ENCODE measurements around the gene TCERG1L.

The TCERG1L gene

DNA sequence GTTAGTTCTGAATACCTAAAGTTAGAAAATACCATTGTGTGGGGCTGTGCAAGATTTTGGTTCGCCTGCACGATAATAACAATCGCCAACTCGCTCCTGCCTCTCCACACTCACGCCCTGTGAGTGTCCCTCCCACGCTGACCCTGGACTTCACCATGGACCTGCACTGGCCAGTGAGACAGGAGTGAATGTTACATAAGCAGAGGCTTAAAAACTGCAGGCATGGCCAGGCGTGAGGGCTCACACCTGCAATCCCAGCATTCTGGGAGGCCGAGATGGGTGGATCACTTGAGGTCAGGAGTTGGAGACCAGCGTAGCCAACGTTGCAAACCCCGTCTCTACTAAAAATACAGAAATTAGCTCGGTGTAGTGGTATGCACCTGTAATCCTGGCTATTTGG lies 68.4 kb downstream of the TCERG1L start:
- Histone ChIP-seq H2AK5ac (ENCODE audit: low read length, severe bottlenecking) (no peak overlapping the region), H2BK5ac (ENCODE audit: low read depth, low read length, poor library complexity, severe bottlenecking) (no peak overlapping the region), H3K23ac (ENCODE audit: low read length in 2 of 2) (no peak overlapping the region), H3K36me3 (ENCODE audit: control insufficient read depth in 1 of 2, insufficient read depth in 2 of 2, low read depth in 1 of 2, low read length in 2 of 2) (peaks cover 0 to 3% of the 10 kb centered on the region in 2 experiments), H3K18ac (ENCODE audit: low read depth in 1 of 2, low read length in 2 of 2) (no peak overlapping the region), H2AFZ (ENCODE audit: low read depth, low read length) (no peak overlapping the region), H3K27ac (ENCODE audit: low read length, poor library complexity, severe bottlenecking) (no peak overlapping the region), H3K14ac (ENCODE audit: low read length in 2 of 2) (no peak overlapping the region), H3K4ac (ENCODE audit: low read depth in 1 of 2, low read length in 2 of 2) (no peak overlapping the region), H2BK120ac (ENCODE audit: low read depth, low read length) (no peak overlapping the region), H4K91ac (ENCODE audit: low read length) (no peak overlapping the region), H3K9ac (ENCODE audit: low read length) (no peak overlapping the region), H3K4me1 (ENCODE audit: control insufficient read depth, insufficient read depth, low read depth, low read length) (no peaks in the 10 kb centered on the region), H3K4me3 (ENCODE audit: insufficient read depth in 1 of 2, low read depth in 1 of 2, low read length in 2 of 2) (no peak overlapping the region), H2BK15ac (ENCODE audit: low read depth, poor library complexity, severe bottlenecking) (no peak overlapping the region), H3K4me2 (ENCODE audit: low read length, poor library complexity, severe bottlenecking) (no peak overlapping the region), H3K9me3 (ENCODE audit: control insufficient read depth, low read length) (no peaks in the 10 kb centered on the region), H4K8ac (ENCODE audit: low read length) (no peak overlapping the region), H3K79me1 (replicated peaks; ENCODE audit: low read length, poor library complexity, severe bottlenecking) (no peaks in the 10 kb centered on the region), H3K27me3 (ENCODE audit: control insufficient read depth in 1 of 2, insufficient read depth in 1 of 2, low read length in 2 of 2) (no peaks in the 10 kb centered on the region), H2BK12ac (ENCODE audit: low read length in 2 of 2) (no peak overlapping the region)
- no peak for DNase-seq
- WGBS: 86% methylated on average over 11 of the region's 12 CpGs

GRCh38 chr10:131242007-131242406 lies 69.5 kb downstream of the TCERG1L start:
- no peak overlapping the region for H4K91ac ChIP-seq (ENCODE audit: low read length)
- H3K18ac ChIP-seq (ENCODE audit: low read depth in 1 of 2, low read length in 2 of 2): no peak overlapping the region
- 32% methylated on average over 8 of the region's 8 CpGs for WGBS
- H2BK120ac ChIP-seq (ENCODE audit: low read depth, low read length): no peak overlapping the region
- no peaks in the 10 kb centered on the region for H3K9me3 ChIP-seq (ENCODE audit: control insufficient read depth, low read length)
- H3K36me3 ChIP-seq (ENCODE audit: control insufficient read depth in 1 of 2, insufficient read depth in 2 of 2, low read depth in 1 of 2, low read length in 2 of 2): peaks cover 0 to 3% of the 10 kb centered on the region in 2 experiments
- H3K79me1 ChIP-seq (replicated peaks; ENCODE audit: low read length, poor library complexity, severe bottlenecking): no peaks in the 10 kb centered on the region
- no peak for DNase-seq
- H3K4ac ChIP-seq (ENCODE audit: low read depth in 1 of 2, low read length in 2 of 2): no peak overlapping the region
- no peak overlapping the region for H2AFZ ChIP-seq (ENCODE audit: low read depth, low read length)
- no peak overlapping the region for H3K4me2 ChIP-seq (ENCODE audit: low read length, poor library complexity, severe bottlenecking)
- no peak overlapping the region for H3K9ac ChIP-seq (ENCODE audit: low read length)
- no peak overlapping the region for H2AK5ac ChIP-seq (ENCODE audit: low read length, severe bottlenecking)
- H2BK12ac ChIP-seq (ENCODE audit: low read length in 2 of 2): no peak overlapping the region
- no peak overlapping the region for H2BK5ac ChIP-seq (ENCODE audit: low read depth, low read length, poor library complexity, severe bottlenecking)
- H3K4me1 ChIP-seq (ENCODE audit: control insufficient read depth, insufficient read depth, low read depth, low read length): no peaks in the 10 kb centered on the region
- no peak overlapping the region for H3K27ac ChIP-seq (ENCODE audit: low read length, poor library complexity, severe bottlenecking)
- no peak overlapping the region for H4K8ac ChIP-seq (ENCODE audit: low read length)
- H2BK15ac ChIP-seq (ENCODE audit: low read depth, poor library complexity, severe bottlenecking): no peak overlapping the region
- no peak overlapping the region for H3K4me3 ChIP-seq (ENCODE audit: insufficient read depth in 1 of 2, low read depth in 1 of 2, low read length in 2 of 2)
- H3K14ac ChIP-seq (ENCODE audit: low read length in 2 of 2): no peak overlapping the region
- no peak overlapping the region for H3K23ac ChIP-seq (ENCODE audit: low read length in 2 of 2)
- no peaks in the 10 kb centered on the region for H3K27me3 ChIP-seq (ENCODE audit: control insufficient read depth in 1 of 2, insufficient read depth in 1 of 2, low read length in 2 of 2)

DNA sequence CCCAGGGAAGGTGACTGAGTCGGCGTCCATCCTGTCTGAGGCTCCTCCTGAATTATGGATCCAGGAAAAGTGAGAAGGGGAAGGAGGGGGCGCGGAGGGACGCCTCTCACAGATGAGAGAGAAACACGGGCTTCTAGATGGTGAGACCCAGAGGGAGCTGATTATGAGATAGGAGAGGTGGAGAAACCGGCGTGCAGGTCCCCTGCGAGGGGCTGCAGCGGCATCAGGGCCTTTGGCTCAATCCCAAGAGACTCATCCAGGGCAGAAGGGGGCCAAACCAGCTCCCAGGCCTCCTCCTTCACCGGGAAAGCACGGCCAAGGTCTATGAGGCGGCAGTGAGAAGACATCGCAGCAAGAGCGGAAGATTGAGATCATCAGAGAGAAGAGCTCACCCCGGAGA lies 70.8 kb downstream of the TCERG1L start:
- H3K4me2 ChIP-seq (ENCODE audit: low read length, poor library complexity, severe bottlenecking): no peak overlapping the region
- no peak overlapping the region for H2BK15ac ChIP-seq (ENCODE audit: low read depth, poor library complexity, severe bottlenecking)
- no peak overlapping the region for H3K4me3 ChIP-seq (ENCODE audit: insufficient read depth in 1 of 2, low read depth in 1 of 2, low read length in 2 of 2)
- H2BK5ac ChIP-seq (ENCODE audit: low read depth, low read length, poor library complexity, severe bottlenecking): no peak overlapping the region
- no peak overlapping the region for H2BK12ac ChIP-seq (ENCODE audit: low read length in 2 of 2)
- H3K79me1 ChIP-seq (replicated peaks; ENCODE audit: low read length, poor library complexity, severe bottlenecking): no peaks in the 10 kb centered on the region
- no peak overlapping the region for H4K8ac ChIP-seq (ENCODE audit: low read length)
- H3K18ac ChIP-seq (ENCODE audit: low read depth in 1 of 2, low read length in 2 of 2): no peak overlapping the region
- H3K23ac ChIP-seq (ENCODE audit: low read length in 2 of 2): no peak overlapping the region
- H3K4me1 ChIP-seq (ENCODE audit: control insufficient read depth, insufficient read depth, low read depth, low read length): no peaks in the 10 kb centered on the region
- H3K36me3 ChIP-seq (ENCODE audit: control insufficient read depth in 1 of 2, insufficient read depth in 2 of 2, low read depth in 1 of 2, low read length in 2 of 2): no peaks in the 10 kb centered on the region
- no peak overlapping the region for H3K14ac ChIP-seq (ENCODE audit: low read length in 2 of 2)
- 84% methylated on average over 16 of the region's 16 CpGs for WGBS
- H2AFZ ChIP-seq (ENCODE audit: low read depth, low read length): no peak overlapping the region
- no peak overlapping the region for H3K9ac ChIP-seq (ENCODE audit: low read length)
- DNase-seq: no peak
- no peak overlapping the region for H2AK5ac ChIP-seq (ENCODE audit: low read length, severe bottlenecking)
- no peak overlapping the region for H2BK120ac ChIP-seq (ENCODE audit: low read depth, low read length)
- no peak overlapping the region for H4K91ac ChIP-seq (ENCODE audit: low read length)
- H3K4ac ChIP-seq (ENCODE audit: low read depth in 1 of 2, low read length in 2 of 2): no peak overlapping the region
- no peaks in the 10 kb centered on the region for H3K9me3 ChIP-seq (ENCODE audit: control insufficient read depth, low read length)
- no peaks in the 10 kb centered on the region for H3K27me3 ChIP-seq (ENCODE audit: control insufficient read depth in 1 of 2, insufficient read depth in 1 of 2, low read length in 2 of 2)
- no peak overlapping the region for H3K27ac ChIP-seq (ENCODE audit: low read length, poor library complexity, severe bottlenecking)

GRCh38 chr10:131239926-131240325 lies 71.6 kb downstream of the TCERG1L start:
- H4K8ac ChIP-seq (ENCODE audit: low read length): no peak overlapping the region
- no peak overlapping the region for H2AFZ ChIP-seq (ENCODE audit: low read depth, low read length)
- no peaks in the 10 kb centered on the region for H3K4me1 ChIP-seq (ENCODE audit: control insufficient read depth, insufficient read depth, low read depth, low read length)
- no peak for DNase-seq
- no peak overlapping the region for H3K4me3 ChIP-seq (ENCODE audit: insufficient read depth in 1 of 2, low read depth in 1 of 2, low read length in 2 of 2)
- H3K4me2 ChIP-seq (ENCODE audit: low read length, poor library complexity, severe bottlenecking): no peak overlapping the region
- H3K9me3 ChIP-seq (ENCODE audit: control insufficient read depth, low read length): no peaks in the 10 kb centered on the region
- H2BK5ac ChIP-seq (ENCODE audit: low read depth, low read length, poor library complexity, severe bottlenecking): no peak overlapping the region
- no peak overlapping the region for H3K4ac ChIP-seq (ENCODE audit: low read depth in 1 of 2, low read length in 2 of 2)
- H3K79me1 ChIP-seq (replicated peaks; ENCODE audit: low read length, poor library complexity, severe bottlenecking): no peaks in the 10 kb centered on the region
- WGBS: 83% methylated on average over 7 of the region's 7 CpGs
- H3K27ac ChIP-seq (ENCODE audit: low read length, poor library complexity, severe bottlenecking): no peak overlapping the region
- H2BK12ac ChIP-seq (ENCODE audit: low read length in 2 of 2): no peak overlapping the region
- H3K36me3 ChIP-seq (ENCODE audit: control insufficient read depth in 1 of 2, insufficient read depth in 2 of 2, low read depth in 1 of 2, low read length in 2 of 2): no peaks in the 10 kb centered on the region
- no peak overlapping the region for H2AK5ac ChIP-seq (ENCODE audit: low read length, severe bottlenecking)
- H3K27me3 ChIP-seq (ENCODE audit: control insufficient read depth in 1 of 2, insufficient read depth in 1 of 2, low read length in 2 of 2): no peaks in the 10 kb centered on the region
- H3K23ac ChIP-seq (ENCODE audit: low read length in 2 of 2): no peak overlapping the region
- H2BK120ac ChIP-seq (ENCODE audit: low read depth, low read length): no peak overlapping the region
- no peak overlapping the region for H3K18ac ChIP-seq (ENCODE audit: low read depth in 1 of 2, low read length in 2 of 2)
- H2BK15ac ChIP-seq (ENCODE audit: low read depth, poor library complexity, severe bottlenecking): no peak overlapping the region
- no peak overlapping the region for H4K91ac ChIP-seq (ENCODE audit: low read length)
- H3K9ac ChIP-seq (ENCODE audit: low read length): no peak overlapping the region
- no peak overlapping the region for H3K14ac ChIP-seq (ENCODE audit: low read length in 2 of 2)

Measured in mesenchymal stem cell (in vitro differentiated cells and primary cell).